HFFc6 (cell line): Measurements from ENCODE around the gene EPRS1. TPM values are rescaled to one million over a fixed set of nuclear protein-coding genes. Genes with fewer than 3 reads are reported as not detected.
A peak's percentile ranks its signal among the peaks of the same experiment; 100 is the strongest.

Source experiments
- DNase-seq: peaks from one replicate; pipeline ENCODE4 v3.0.0-alpha.2; 2018
- H3K27ac Mint-ChIP-seq: 2 replicates; pipeline ENCODE4 v1.8.0; 2020; ENCODE audit warnings: mild to moderate bottlenecking, mixed read lengths
- H3K27me3 Mint-ChIP-seq: 2 replicates; pipeline ENCODE4 v1.8.0; 2021; ENCODE audit warnings: mild to moderate bottlenecking, moderate library complexity, mixed read lengths; ENCODE audit not compliant: insufficient read depth
- H3K36me3 Mint-ChIP-seq: 2 replicates; pipeline ENCODE4 v1.8.0; 2021; ENCODE audit warnings: low read depth, mixed read lengths
- H3K4me1 Mint-ChIP-seq: 2 replicates; pipeline ENCODE4 v1.8.0; 2020; ENCODE audit warnings: low read depth, mixed read lengths
- H3K4me3 Mint-ChIP-seq: 2 replicates; pipeline ENCODE4 v1.8.0; 2020; ENCODE audit warnings: mild to moderate bottlenecking, moderate library complexity, mixed read lengths
- H3K9me3 Mint-ChIP-seq: 2 replicates; pipeline ENCODE4 v1.8.0; 2020; ENCODE audit warnings: mild to moderate bottlenecking, mixed read lengths
- total RNA-seq, 6 experiments: library from RNA; stranded (reverse); fragmentation: NEBNext Ultra II Directional; extraction: Animal tissue kit (Norgen Biotek cat#: 25700); gene quantifications; 2 replicates in 1 of 6; 3 replicates in 5 of 6; pipeline ENCODE4 v1.2.3, GENCODE V29; 2021
- TF ChIP-seq, protein P1 (sequence below): fragments of 200-600 bp; sonication (generic); IDR thresholded peaks from 2 replicates; pipeline ENCODE4 v1.5.0; 2021; ENCODE audit warnings: antibody characterized with exemption, mild to moderate bottlenecking

EPRS1 gene
- total RNA-seq, 6 experiments from 2014 or later: 153 to 177 (median 167) TPM

DNA sequence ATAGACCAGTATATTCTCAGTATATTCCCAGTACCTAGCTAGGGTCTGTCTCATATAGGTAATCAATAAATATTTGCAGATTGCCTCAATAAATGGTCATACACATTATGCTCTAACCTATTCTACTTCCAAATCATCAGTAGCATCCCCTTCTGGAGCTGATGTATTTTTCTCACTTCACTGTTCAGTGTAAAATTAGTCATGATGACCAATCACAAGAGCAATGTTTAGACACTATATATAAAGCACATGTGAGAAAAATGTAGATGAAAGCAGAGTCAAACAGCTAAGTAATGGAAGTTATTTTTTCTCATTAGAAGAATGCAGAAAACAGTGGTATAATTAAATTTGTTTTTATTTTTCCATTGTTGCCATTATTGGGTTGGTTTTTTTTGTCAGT, 34.7 kb downstream of the EPRS1 start:
- Mint-ChIP-seq H3K4me1 (peaks cover 43% of the 10 kb centered on the region), H3K27me3 (no peaks in the 10 kb centered on the region), H3K4me3 (no peak overlapping the region), H3K9me3 (no peaks in the 10 kb centered on the region), H3K36me3 (peaks cover 27% of the 10 kb centered on the region), H3K27ac (peak overlapping the region; percentile 31; the same call in 1 of the 2 replicates)
- TF ChIP-seq, protein P1, sequence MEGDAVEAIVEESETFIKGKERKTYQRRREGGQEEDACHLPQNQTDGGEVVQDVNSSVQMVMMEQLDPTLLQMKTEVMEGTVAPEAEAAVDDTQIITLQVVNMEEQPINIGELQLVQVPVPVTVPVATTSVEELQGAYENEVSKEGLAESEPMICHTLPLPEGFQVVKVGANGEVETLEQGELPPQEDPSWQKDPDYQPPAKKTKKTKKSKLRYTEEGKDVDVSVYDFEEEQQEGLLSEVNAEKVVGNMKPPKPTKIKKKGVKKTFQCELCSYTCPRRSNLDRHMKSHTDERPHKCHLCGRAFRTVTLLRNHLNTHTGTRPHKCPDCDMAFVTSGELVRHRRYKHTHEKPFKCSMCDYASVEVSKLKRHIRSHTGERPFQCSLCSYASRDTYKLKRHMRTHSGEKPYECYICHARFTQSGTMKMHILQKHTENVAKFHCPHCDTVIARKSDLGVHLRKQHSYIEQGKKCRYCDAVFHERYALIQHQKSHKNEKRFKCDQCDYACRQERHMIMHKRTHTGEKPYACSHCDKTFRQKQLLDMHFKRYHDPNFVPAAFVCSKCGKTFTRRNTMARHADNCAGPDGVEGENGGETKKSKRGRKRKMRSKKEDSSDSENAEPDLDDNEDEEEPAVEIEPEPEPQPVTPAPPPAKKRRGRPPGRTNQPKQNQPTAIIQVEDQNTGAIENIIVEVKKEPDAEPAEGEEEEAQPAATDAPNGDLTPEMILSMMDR: no peak
- no peak for DNase-seq

DNA sequence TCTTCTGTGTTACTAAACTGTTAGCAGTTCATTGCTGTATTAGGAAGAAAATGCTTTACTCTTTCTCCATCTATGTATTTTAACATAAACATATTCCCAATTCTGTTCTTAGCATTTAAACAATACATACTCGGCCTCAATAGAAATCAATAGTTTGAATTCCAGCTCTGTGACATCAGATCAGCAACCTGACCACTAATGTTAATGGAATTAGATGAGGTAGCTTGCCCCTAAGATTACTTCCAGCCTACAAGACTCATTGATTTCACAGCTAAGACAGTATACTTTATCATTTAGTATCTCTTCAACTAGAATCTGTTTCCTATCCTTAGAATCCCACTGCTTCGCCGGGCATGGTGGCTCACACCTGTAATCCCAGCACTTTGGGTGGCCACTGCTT, 38.9 kb downstream of the EPRS1 start:
- Mint-ChIP-seq H3K27me3 (no peaks in the 10 kb centered on the region), H3K4me1 (peaks cover 21% of the 10 kb centered on the region), H3K27ac (no peak overlapping the region; the same call in 1 of the 2 replicates), H3K9me3 (no peaks in the 10 kb centered on the region), H3K36me3 (peaks cover 27% of the 10 kb centered on the region), H3K4me3 (no peak overlapping the region)
- peak; percentile 16 for DNase-seq
- TF ChIP-seq, protein P1: no peak

DNA sequence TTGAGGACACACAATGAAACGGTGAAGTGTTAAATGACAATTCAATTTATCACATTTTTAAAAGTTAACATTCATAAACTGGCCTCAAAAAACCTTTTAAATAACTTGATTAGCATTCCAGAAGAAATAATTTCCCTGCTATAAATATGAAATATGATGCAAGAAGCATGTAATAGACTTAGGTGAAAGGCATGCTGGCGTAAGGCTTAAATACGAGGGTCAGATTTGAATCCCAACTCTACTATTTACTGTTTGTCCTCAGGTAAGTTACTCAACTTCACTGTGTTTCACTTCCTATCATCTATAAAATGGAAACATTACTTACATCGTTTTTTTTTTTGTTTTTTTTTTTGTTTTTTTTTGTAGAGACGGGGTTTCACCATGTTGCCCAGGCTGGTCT, 40.8 kb downstream of the EPRS1 start:
- no peak overlapping the region for H3K4me3 Mint-ChIP-seq
- no peaks in the 10 kb centered on the region for H3K9me3 Mint-ChIP-seq
- TF ChIP-seq, protein P1: no peak
- no peaks in the 10 kb centered on the region for H3K27me3 Mint-ChIP-seq
- peaks cover 22% of the 10 kb centered on the region for H3K36me3 Mint-ChIP-seq
- H3K27ac Mint-ChIP-seq: no peak overlapping the region
- no peak for DNase-seq
- peaks cover 17% of the 10 kb centered on the region for H3K4me1 Mint-ChIP-seq

DNA sequence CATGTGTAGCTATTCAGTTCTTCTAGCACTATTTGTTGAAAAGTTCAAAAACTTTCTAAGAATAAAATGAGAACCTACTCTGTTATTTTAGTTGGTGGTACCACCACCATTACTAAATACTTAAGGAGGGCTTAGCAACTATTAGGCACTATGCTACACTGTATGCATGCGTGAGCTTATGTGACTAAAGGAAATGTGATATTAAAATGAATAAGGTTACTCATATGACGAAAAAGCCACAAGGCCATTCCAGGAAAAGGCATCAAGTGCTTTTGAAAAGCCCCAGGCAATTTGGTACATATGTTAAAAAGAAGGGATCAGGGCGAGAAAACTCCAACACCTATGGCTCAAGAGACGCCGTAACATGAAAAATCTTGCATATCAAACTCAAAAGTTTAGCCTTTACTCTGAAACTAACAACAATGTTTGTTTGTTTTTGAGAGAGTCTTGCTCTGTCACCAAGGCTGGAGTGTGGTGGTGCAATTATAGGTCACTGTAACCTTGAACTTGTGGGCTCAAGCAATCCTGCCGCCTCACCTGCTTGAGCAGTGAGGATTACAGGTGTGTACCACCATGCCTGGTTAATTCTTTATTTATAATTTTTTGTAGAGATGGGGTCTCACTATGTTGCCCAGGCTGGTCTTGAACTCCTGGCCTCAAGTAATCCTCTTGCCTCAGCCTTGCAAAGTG, 42.5 kb downstream of the EPRS1 start:
- no peak overlapping the region for H3K4me3 Mint-ChIP-seq
- no peaks in the 10 kb centered on the region for H3K9me3 Mint-ChIP-seq
- peaks cover 22% of the 10 kb centered on the region for H3K36me3 Mint-ChIP-seq
- TF ChIP-seq, protein P1: no peak
- no peaks in the 10 kb centered on the region for H3K27me3 Mint-ChIP-seq
- peaks cover 17% of the 10 kb centered on the region for H3K4me1 Mint-ChIP-seq
- no peak for DNase-seq
- H3K27ac Mint-ChIP-seq: no peak overlapping the region

DNA sequence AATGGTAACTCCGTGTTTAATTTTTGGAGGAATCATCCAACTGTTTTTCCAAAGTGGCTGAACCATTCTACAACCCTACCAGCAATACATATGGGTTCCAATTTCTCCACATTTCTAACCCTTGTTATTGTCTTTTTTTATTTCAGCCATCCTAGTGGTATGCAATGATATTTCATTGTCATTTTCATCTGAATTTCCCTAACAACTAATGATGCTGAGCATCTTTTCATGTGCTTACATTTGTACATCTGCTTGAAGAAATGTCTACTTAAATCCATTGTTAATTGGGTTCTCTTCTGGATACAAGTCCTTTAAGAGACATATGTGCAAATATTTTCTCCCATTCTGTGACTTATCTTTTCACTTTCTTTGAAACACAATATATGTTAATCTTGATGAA, 43.3 kb downstream of the EPRS1 start:
- Mint-ChIP-seq H3K36me3 (peaks cover 22% of the 10 kb centered on the region), H3K4me3 (no peak overlapping the region), H3K9me3 (no peaks in the 10 kb centered on the region), H3K4me1 (peaks cover 17% of the 10 kb centered on the region), H3K27me3 (no peaks in the 10 kb centered on the region; the same call in 1 of the 2 replicates), H3K27ac (no peak overlapping the region)
- DNase-seq: no peak
- TF ChIP-seq, protein P1: no peak
